Panc1 (cell line): ENCODE measurements around the gene OR7C1. TPM values are rescaled to one million over a fixed set of nuclear protein-coding genes. Genes with fewer than 3 reads are reported as not detected.

ENCODE experiments used
- ATAC-seq: fragments of 200-7000 bp; cut with Tn5 transposase; 2 replicates; pipeline ENCODE4 v1.9.1; 2020; ENCODE audit warnings: mild to moderate bottlenecking, moderate library complexity
- BruUV-seq: library from RNA; stranded (reverse); fragments of 400-500 nt; replicated peaks from 2 replicates; lab custom pipeline; 2021; lab: Mats Ljungman, UMichigan
- CTCF ChIA-PET: fragments of 300-600 bp; sonication (Branson Sonifier 250); formaldehyde crosslinking; loops from one replicate; lab custom pipeline; 2022; ENCODE audit warnings: antibody characterized with exemption; lab: Charles Lee
- POLR2A ChIA-PET: fragments of 300-600 bp; sonication (Branson Sonifier 250); formaldehyde crosslinking; loops from one replicate; lab custom pipeline; 2022; ENCODE audit warnings: antibody characterized with exemption; lab: Charles Lee
- DNase-seq: peaks from one replicate; pipeline ENCODE4 v3.0.0-alpha.2; 2010; ENCODE audit warnings: low read depth, low spot score
- H3K27ac ChIP-seq: 2 replicates; pipeline ENCODE4 v1.5.1; 2011; ENCODE audit warnings: mild to moderate bottlenecking, low read length, inconsistent platforms
- H3K27me3 ChIP-seq: fragments of 200-500 bp; sonication (Bioruptor generic); 2 replicates; pipeline ENCODE4 v1.6.0; 2014; ENCODE audit warnings: low read length, inconsistent platforms; ENCODE audit not compliant: control insufficient read depth, insufficient read depth
- H3K36me3 ChIP-seq: fragments of 200-500 bp; sonication (Bioruptor generic); 2 replicates; pipeline ENCODE4 v1.5.1; 2014; ENCODE audit warnings: inconsistent platforms, mild to moderate bottlenecking, low read length, moderate library complexity; ENCODE audit not compliant: control insufficient read depth, insufficient read depth
- H3K4me1 ChIP-seq: 2 replicates; pipeline ENCODE4 v1.5.1; 2011; ENCODE audit warnings: inconsistent platforms, mild to moderate bottlenecking, low read length, moderate library complexity; ENCODE audit not compliant: control insufficient read depth, insufficient read depth
- H3K4me3 ChIP-seq, 2 experiments: 2 replicates each; pipeline ENCODE4 v1.5.1; 2011 to 2012; ENCODE audit warnings: low read depth in 2 of 2, low read length in 2 of 2, mild to moderate bottlenecking in 2 of 2, inconsistent platforms in 1 of 2, moderate library complexity in 1 of 2
- H3K9me3 ChIP-seq: fragments of 200-500 bp; sonication (Bioruptor generic); 2 replicates; pipeline ENCODE4 v1.5.1; 2014; ENCODE audit warnings: low read depth, mild to moderate bottlenecking, inconsistent platforms, low read length, moderate library complexity; ENCODE audit not compliant: control insufficient read depth, insufficient read depth
- CTCF ChIP-seq: fragments of 450-650 bp; IDR thresholded peaks from 2 replicates; pipeline ENCODE4 v1.5.1; 2017; ENCODE audit warnings: mild to moderate bottlenecking
- POLR2AphosphoS5 ChIP-seq: IDR thresholded peaks from 2 replicates; pipeline ENCODE4 v1.6.1; 2012; ENCODE audit warnings: mild to moderate bottlenecking, low read depth, low read length, moderate library complexity
- REST ChIP-seq, 2 experiments: IDR thresholded peaks; 2 replicates each; pipeline ENCODE4 v1.6.1; 2011 to 2012; ENCODE audit warnings: low read depth in 2 of 2, control low read depth in 1 of 2, low read length in 1 of 2, mild to moderate bottlenecking in 1 of 2, moderate library complexity in 1 of 2; ENCODE audit not compliant: insufficient read depth in 1 of 2
- SIN3A ChIP-seq: IDR thresholded peaks from 2 replicates; pipeline ENCODE4 v1.6.1; 2012; ENCODE audit warnings: low read depth, mild to moderate bottlenecking, low read length, moderate library complexity, borderline replicate concordance; ENCODE audit not compliant: insufficient read depth
- TCF7L2 ChIP-seq: IDR thresholded peaks from 2 replicates; pipeline ENCODE4 v1.6.1; 2011; ENCODE audit warnings: mild to moderate bottlenecking, low read depth, low read length, inconsistent platforms
- in situ Hi-C: cut with HindIII; loops from 2 replicates; pipeline ENCODE4 v1.10.0; 2016; ENCODE audit warnings: low sequenced_read_pairs, low pct_unique_long_range_greater_than_20kb
- intact Hi-C: fragments of 100-400 bp; cut with micrococcal nuclease; formaldehyde crosslinking; loops from one replicate; pipeline ENCODE4 v1.10.0; 2022; ENCODE audit not compliant: unreplicated experiment
- total RNA-seq: library from RNA; stranded (reverse); gene quantifications from one replicate; pipeline ENCODE4 v1.2.1, GENCODE V29; 2021; ENCODE audit not compliant: unreplicated experiment

Gene OR7C1
- total RNA-seq, 1 experiment from 2014 or later = not detected

- ChIA-PET CTCF (no interaction called here), POLR2A (no interaction called here)
- in situ Hi-C loops (no loop called here), intact Hi-C loops (no loop called here)
- BruUV-seq = no TSS peak
- H3K27me3 ChIP-seq = peaks cover 4% of the 10 kb centered on the region; the same call in 1 of the 2 replicates
- H3K4me1 ChIP-seq = no peaks in the 10 kb centered on the region
- DNase-seq = no peak
- H3K9me3 ChIP-seq = no peaks in the 10 kb centered on the region
- no peak for TF ChIP-seq TCF7L2
- no peaks in the 10 kb centered on the region for H3K36me3 ChIP-seq
- H3K4me3 ChIP-seq = no peak overlapping the region
- no peak overlapping the region for H3K27ac ChIP-seq
- no peak for ATAC-seq
These were observed 9.0 kb downstream of the OR7C1 start for GRCh38 chr19:14826006-14826405.

GRCh38 chr19:14821937-14822336 is 13.0 kb downstream of the OR7C1 start:
- intact Hi-C loops (no loop called here), in situ Hi-C loops (no loop called here)
- DNase-seq = no peak
- Histone ChIP-seq H3K4me1 (no peaks in the 10 kb centered on the region), H3K27ac (no peak overlapping the region), H3K4me3 (no peak overlapping the region), H3K9me3 (no peaks in the 10 kb centered on the region), H3K36me3 (no peaks in the 10 kb centered on the region), H3K27me3 (peaks cover 4% of the 10 kb centered on the region; the same call in 1 of the 2 replicates)
- no peak for ATAC-seq
- no TSS peak for BruUV-seq
- no peak for TF ChIP-seq SIN3A
- TF ChIP-seq POLR2AphosphoS5 = no peak
- no peak for TF ChIP-seq TCF7L2
- no peak for TF ChIP-seq REST (IDR thresholded peaks at IDR 0.05; ENCODE audit: insufficient read depth in 1 of 2, low read depth in 2 of 2, low read length in 1 of 2)
- TF ChIP-seq CTCF = no peak
- CTCF ChIA-PET = no interaction called here
- POLR2A ChIA-PET = no interaction called here

GRCh38 chr19:14818588-14818987 is 16.4 kb downstream of the OR7C1 start:
- H3K9me3 ChIP-seq = no peaks in the 10 kb centered on the region
- DNase-seq (no peak), ATAC-seq (no peak)
- no TSS peak for BruUV-seq
- no peaks in the 10 kb centered on the region for H3K27me3 ChIP-seq
- in situ Hi-C loops = no loop called here
- intact Hi-C loops = no loop called here
- no peak overlapping the region for H3K4me3 ChIP-seq
- no peaks in the 10 kb centered on the region for H3K36me3 ChIP-seq
- TF ChIP-seq SIN3A (no peak), CTCF (no peak), TCF7L2 (no peak), REST (IDR thresholded peaks at IDR 0.05; ENCODE audit: insufficient read depth in 1 of 2, low read depth in 2 of 2, low read length in 1 of 2) (no peak), POLR2AphosphoS5 (no peak)
- ChIA-PET POLR2A (no interaction called here), CTCF (no interaction called here)
- no peaks in the 10 kb centered on the region for H3K4me1 ChIP-seq
- no peak overlapping the region for H3K27ac ChIP-seq
